HG02885 (cell line): ENCODE data around the gene TMEM239.
"Not testable (repeated sequence)": the region's sequence is repeated elsewhere in the genome, so short reads cannot be mapped to it uniquely, and the experiment has no call there.

ENCODE experiments used
- ATAC-seq: cut with Tn5 transposase; IDR thresholded peaks from one replicate; pipeline ENCODE4 v1.9.1; 2021; ENCODE audit warnings: mild to moderate bottlenecking; ENCODE audit not compliant: unreplicated experiment, poor library complexity

TMEM239 gene

GRCh38 chr20:2816030-2816582 is at the start of gene TMEM239:
TMEM239 (plus strand) TSS chr20:2816364; CDS start chr20:2816555, 191 bp downstream.
- ATAC-seq: no peak

- ATAC-seq: no peak
Observed at GRCh38 chr20:2767768-2768631, 48.2 kb upstream of the TMEM239 start.

GRCh38 chr20:2768632-2769015 is 47.5 kb upstream of the TMEM239 start:
- no peak for ATAC-seq

- not testable (repeated sequence) for ATAC-seq
Observed at GRCh38 chr20:2770091-2770490, 46.1 kb upstream of the TMEM239 start.

GRCh38 chr20:2771631-2772080 is 44.5 kb upstream of the TMEM239 start:
- no peak for ATAC-seq

GRCh38 chr20:2773812-2774211 is 42.4 kb upstream of the TMEM239 start:
- no peak for ATAC-seq

GRCh38 chr20:2775139-2775538 is 41.0 kb upstream of the TMEM239 start:
- no peak for ATAC-seq

GRCh38 chr20:2778602-2779321 is 37.4 kb upstream of the TMEM239 start:
- no peak for ATAC-seq

GRCh38 chr20:2780948-2781347 is 35.2 kb upstream of the TMEM239 start:
- ATAC-seq: no peak

- no peak for ATAC-seq
Observed at GRCh38 chr20:2783908-2784566, 32.1 kb upstream of the TMEM239 start.

- ATAC-seq: no peak
Observed at GRCh38 chr20:2793471-2793870, 22.7 kb upstream of the TMEM239 start.

GRCh38 chr20:2794202-2794748 is 21.9 kb upstream of the TMEM239 start:
- no peak for ATAC-seq

- ATAC-seq: no peak
Observed at GRCh38 chr20:2794866-2795447, 21.2 kb upstream of the TMEM239 start.

GRCh38 chr20:2795451-2795850 is 20.7 kb upstream of the TMEM239 start:
- no peak for ATAC-seq

- ATAC-seq: no peak
Observed at GRCh38 chr20:2796011-2796660, 20.0 kb upstream of the TMEM239 start.

- ATAC-seq: no peak
Observed at GRCh38 chr20:2797136-2797983, 18.8 kb upstream of the TMEM239 start.

GRCh38 chr20:2798095-2798805 is 17.9 kb upstream of the TMEM239 start:
- ATAC-seq: no peak

GRCh38 chr20:2798814-2799213 is 17.4 kb upstream of the TMEM239 start:
- no peak for ATAC-seq
